Kidney epithelial cell (primary cell): ENCODE results near the gene SLC35F1. TPM values are rescaled to one million over a fixed set of nuclear protein-coding genes. Genes with fewer than 3 reads are reported as not detected.
A peak's percentile ranks its signal among the peaks of the same experiment; 100 is the strongest.
"Not testable (repeated sequence)": the region's sequence is repeated elsewhere in the genome, so short reads cannot be mapped to it uniquely, and the experiment has no call there.

Experiments
- DNase-seq: peaks from one replicate; pipeline ENCODE4 v3.0.0-alpha.2; 2010; ENCODE audit warnings: low read depth
- H3K27me3 ChIP-seq: 2 replicates; pipeline ENCODE4 v1.6.0; 2011; ENCODE audit warnings: low read length; ENCODE audit not compliant: control insufficient read depth, insufficient read depth
- H3K36me3 ChIP-seq: 2 replicates; pipeline ENCODE4 v1.5.1; 2011; ENCODE audit warnings: low read length; ENCODE audit not compliant: control insufficient read depth, insufficient read depth
- H3K4me3 ChIP-seq: 2 replicates; pipeline ENCODE4 v1.5.1; 2011; ENCODE audit warnings: low read depth, mild to moderate bottlenecking, control low read depth, low read length
- total RNA-seq: library from RNA; depleted of rRNA; stranded (reverse); fragments of >200 nt; gene quantifications from 2 replicates; pipeline ENCODE4 v1.2.3, GENCODE V29; 2015
- TF ChIP-seq, protein P1 (sequence below): IDR thresholded peaks from 2 replicates; pipeline ENCODE4 v1.5.1; 2011; ENCODE audit warnings: mild to moderate bottlenecking, moderate library complexity, low read length, control low read depth, inconsistent platforms; ENCODE audit not compliant: insufficient read depth, poor library complexity, severe bottlenecking

Gene SLC35F1
- total RNA-seq: 0.34 and 0.38 TPM in 2 replicates

DNA sequence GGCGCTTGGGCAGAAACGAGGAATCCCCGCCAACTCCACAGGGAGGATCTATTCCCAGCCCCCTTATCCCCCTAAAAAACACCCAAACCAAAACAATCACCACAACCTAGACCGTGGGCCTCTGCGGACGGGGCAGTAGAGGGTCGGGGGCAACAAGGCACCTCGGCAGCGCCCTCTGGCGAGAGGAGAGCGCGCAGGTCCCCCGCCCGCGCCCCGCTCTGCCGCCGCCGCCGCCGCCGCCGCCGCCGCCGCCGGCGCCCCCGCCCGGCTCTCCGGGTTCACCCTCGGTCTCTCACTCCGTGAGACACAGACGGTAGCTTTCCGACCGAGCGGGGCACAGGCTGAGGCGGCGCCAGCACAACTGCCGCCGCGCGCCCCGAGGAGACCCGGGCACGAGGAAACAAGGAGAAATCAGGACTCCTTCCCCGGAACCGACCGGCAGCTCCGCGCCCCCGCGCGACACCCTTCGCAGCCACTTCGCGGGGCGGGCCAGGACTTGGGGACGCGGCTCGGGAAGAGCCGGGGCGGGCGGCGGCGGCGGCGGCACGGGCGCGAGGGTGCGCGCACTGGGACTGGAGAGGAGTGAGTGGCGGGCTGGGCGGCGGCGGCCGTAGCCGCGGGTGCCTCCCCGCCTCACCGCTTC is at the start of gene SLC35F1:
Gene SLC35F1 (plus strand): TSS at position 307 of the 643 bp plus-strand sequence.
- TF ChIP-seq, protein P1, sequence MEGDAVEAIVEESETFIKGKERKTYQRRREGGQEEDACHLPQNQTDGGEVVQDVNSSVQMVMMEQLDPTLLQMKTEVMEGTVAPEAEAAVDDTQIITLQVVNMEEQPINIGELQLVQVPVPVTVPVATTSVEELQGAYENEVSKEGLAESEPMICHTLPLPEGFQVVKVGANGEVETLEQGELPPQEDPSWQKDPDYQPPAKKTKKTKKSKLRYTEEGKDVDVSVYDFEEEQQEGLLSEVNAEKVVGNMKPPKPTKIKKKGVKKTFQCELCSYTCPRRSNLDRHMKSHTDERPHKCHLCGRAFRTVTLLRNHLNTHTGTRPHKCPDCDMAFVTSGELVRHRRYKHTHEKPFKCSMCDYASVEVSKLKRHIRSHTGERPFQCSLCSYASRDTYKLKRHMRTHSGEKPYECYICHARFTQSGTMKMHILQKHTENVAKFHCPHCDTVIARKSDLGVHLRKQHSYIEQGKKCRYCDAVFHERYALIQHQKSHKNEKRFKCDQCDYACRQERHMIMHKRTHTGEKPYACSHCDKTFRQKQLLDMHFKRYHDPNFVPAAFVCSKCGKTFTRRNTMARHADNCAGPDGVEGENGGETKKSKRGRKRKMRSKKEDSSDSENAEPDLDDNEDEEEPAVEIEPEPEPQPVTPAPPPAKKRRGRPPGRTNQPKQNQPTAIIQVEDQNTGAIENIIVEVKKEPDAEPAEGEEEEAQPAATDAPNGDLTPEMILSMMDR: peak; percentile 46
- Histone ChIP-seq H3K36me3 (no peaks in the 10 kb centered on the region), H3K4me3 (peak within 1 kb of the TSS; percentile 49), H3K27me3 (peaks cover 21% of the 10 kb centered on the region)
- no peak for DNase-seq

DNA sequence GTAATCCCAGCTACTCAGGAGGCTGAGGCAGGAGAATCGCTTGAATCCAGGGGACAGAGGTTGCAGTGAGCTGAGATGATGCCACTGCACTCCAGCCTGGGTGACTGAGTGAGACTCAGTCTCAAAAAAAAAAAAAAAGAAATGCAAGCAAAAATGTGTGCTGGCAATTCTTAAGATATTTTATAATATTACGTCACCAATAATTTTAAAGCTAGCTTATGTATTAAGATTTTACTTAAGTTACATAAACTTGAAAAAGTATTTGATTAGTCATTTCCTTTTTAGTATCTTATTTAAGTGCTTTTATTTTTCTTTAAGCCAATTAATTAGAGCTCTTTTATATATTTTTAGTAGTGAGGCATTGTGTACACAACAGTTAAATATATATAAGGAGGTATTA is 48.5 kb upstream of the SLC35F1 start:
- H3K27me3 ChIP-seq, H3K36me3 ChIP-seq, H3K4me3 ChIP-seq, DNase-seq: not testable (repeated sequence)

DNA sequence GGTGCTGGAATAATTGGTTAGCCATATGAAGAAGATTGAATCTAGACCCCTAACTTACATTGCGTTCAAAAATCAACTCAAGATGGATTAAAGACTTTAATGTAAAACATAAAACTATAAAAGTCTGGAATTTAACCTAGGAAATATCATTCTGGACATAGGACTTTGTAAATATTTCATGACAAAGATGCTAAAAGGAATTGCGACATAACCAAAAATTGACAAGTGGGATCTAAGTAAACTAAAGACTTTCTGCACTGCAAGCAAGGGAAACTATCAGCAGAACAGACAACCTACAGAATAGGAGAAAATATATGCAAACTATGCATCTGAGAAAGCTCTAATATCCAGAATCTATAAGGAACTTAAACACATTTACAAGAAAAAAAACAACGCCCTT is 45.5 kb upstream of the SLC35F1 start:
- Histone ChIP-seq H3K27me3 (no peaks in the 10 kb centered on the region), H3K4me3 (no peak overlapping the region), H3K36me3 (no peaks in the 10 kb centered on the region)
- no peak for DNase-seq
- TF ChIP-seq, protein P1: no peak

DNA sequence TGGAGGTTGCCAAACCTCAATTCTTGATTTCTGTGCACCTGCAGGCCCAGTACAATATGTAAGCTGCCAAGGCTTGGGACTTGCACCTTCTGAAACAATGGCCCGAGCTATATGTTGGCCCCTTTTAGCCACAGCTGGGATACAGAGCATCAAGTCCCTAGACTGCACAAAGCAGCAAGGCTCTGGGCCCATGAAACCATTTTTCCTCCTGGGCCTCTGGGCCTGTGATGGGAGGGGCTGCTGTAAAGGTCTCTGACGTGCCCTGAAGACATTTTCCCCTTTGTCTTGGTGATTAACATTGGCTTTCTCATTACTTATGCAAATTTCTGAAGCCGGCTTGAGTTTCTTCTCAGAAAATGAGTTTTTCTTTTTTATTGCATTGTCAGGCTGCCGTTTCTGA is 40.5 kb upstream of the SLC35F1 start:
- no peak for DNase-seq
- Histone ChIP-seq H3K36me3 (no peaks in the 10 kb centered on the region), H3K4me3 (no peak overlapping the region), H3K27me3 (no peaks in the 10 kb centered on the region)
- TF ChIP-seq, protein P1: no peak

DNA sequence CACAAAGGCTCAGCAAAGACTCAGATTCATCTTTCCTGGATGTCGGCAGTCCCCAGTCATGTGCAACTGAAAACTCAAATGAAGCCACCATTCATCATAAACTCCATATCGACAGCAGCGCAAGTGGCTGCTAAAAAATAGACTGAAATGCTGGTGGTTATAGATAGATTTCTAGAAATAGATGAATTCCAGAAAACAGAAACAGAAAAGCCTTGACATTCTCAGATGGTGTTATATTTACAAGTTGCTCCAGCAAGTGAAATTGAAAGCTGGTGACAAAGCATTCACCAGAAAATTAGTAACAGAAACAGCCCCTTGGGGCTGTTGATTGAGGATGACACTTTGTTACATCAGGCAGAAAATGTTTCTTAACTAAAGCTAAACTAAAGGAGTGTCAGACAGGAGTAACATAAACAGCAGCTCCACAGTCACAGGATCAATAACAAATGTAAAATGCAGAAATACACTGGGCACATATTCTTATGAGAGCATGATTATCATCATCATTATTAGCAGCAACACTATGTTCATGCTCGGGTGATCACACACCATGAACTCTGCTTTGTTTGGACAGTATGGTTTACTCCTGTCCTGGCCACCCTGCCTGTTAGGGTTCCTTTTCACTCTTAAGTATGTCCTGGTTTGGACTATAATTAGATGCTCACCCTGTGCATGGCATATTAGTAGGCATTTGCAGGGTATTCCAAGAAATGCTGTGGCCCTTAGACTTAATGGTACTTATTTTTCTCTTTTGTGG is 36.4 kb upstream of the SLC35F1 start:
- DNase-seq: no peak
- H3K27me3 ChIP-seq: no peaks in the 10 kb centered on the region
- TF ChIP-seq, protein P1: no peak

DNA sequence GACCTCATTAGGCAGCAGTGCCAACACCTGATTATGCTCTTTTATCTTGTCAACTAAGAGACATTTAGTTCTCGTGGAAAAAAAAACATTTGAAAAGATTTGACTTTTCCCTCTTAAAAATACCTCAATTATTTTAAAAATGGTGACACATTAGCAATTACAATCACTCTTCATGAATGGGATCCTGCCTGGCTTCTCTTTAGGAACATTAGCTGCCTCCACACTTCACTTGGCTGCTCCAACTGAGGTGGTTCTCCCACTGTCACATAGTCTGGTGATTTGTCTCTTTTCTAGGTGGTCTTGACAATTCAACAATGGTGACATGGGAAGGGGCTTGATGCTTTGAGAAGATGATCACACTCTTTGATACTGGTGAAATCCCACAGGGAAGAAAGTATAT is 26.2 kb upstream of the SLC35F1 start:
- TF ChIP-seq, protein P1: no peak
- H3K36me3 ChIP-seq: no peaks in the 10 kb centered on the region
- no peak for DNase-seq

More for the DNA sequence above, 36.4 kb upstream of the SLC35F1 start:
- H3K36me3 ChIP-seq: no peaks in the 10 kb centered on the region
- H3K4me3 ChIP-seq: no peak overlapping the region

More for the DNA sequence above, 26.2 kb upstream of the SLC35F1 start:
- Histone ChIP-seq H3K4me3 (no peak overlapping the region), H3K27me3 (no peaks in the 10 kb centered on the region)
